GM04504 (cell line): ENCODE measurements around the gene GNA12.

Experiments used
- DNase-seq: peaks from one replicate; pipeline ENCODE4 v3.0.0-alpha.2; 2012; ENCODE audit warnings: low read depth

Gene GNA12

GRCh38 chr7:2844153-2845033 is at the start of gene GNA12:
Gene GNA12 (minus strand): TSS chr7:2844308. CDS start chr7:2844161, 147 bp downstream.
- DNase-seq = peak; percentile 97

GRCh38 chr7:2893411-2893861 is 49.3 kb upstream of the GNA12 start:
- DNase-seq = no peak

- no peak for DNase-seq
These were observed 48.4 kb upstream of the GNA12 start for GRCh38 chr7:2892549-2892948.

- no peak for DNase-seq
These were observed 43.7 kb upstream of the GNA12 start for GRCh38 chr7:2887816-2888215.

- DNase-seq = peak; percentile 28
These were observed 42.8 kb upstream of the GNA12 start for GRCh38 chr7:2886900-2887299.

- DNase-seq = no peak
These were observed 42.3 kb upstream of the GNA12 start for GRCh38 chr7:2886391-2886790.

GRCh38 chr7:2884161-2884560 is 40.1 kb upstream of the GNA12 start:
- no peak for DNase-seq

DNA sequence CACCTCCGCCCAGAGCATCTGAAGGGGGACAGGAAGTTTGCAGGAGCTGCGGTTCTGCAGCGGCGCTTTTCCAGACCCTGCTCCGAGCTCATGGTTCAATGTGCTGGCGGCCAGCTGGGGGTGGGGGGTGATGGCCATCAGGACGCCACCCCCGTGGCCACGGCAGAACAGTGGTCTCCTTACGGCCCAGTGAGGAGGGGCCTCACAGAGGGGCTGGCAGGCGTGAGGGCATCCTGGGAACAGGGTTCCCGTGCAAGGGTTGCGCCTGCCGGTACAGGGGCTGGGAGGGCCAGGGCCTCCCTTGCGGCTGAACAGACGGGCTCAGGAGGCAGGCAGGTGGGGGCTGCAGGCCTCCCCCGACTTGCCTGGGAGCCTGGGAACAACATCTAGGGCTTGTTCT is 39.0 kb upstream of the GNA12 start:
- no peak for DNase-seq

GRCh38 chr7:2882111-2882510 is 38.0 kb upstream of the GNA12 start:
- no peak for DNase-seq

GRCh38 chr7:2880874-2881533 is 36.9 kb upstream of the GNA12 start:
- no peak for DNase-seq

DNA sequence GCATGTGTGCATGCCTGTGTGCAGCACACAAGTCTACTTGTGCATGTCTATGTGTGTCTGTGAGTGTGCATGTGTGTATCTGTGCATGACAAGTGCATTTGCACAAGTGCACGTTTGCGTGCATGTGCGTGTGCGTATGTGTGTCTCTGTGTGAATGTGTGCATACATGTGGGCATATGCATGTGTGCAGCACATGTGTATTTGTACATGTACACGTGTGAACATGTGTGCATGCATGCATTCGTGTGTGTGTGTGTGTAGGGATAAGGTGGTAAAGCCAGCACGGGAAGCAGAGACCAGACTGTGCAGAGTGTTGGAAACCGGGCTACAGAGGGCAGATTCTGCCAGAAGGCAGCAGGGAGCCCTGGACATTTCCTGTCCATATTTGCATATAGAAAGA is 35.9 kb upstream of the GNA12 start:
- DNase-seq = no peak

GRCh38 chr7:2879354-2879753 is 35.2 kb upstream of the GNA12 start:
- no peak for DNase-seq

DNA sequence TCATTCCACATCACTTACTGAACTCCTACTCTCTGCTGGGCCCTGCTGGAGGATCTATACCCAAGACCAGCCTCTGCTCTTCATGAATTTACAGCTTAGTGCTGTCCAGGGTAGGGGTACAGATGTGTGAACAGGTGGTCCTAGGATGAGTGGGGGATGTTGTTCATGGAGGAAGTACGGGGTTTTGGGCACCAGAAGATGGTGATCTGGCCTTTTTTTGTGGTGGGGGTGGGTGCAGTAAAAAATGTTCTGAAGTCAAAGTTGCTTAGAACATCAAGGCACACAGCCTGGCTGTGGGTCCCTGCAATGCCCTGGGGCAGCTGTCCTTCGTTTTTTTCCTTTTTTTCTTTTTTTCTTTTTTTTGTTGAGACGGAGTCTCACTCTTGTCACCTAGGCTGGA is 34.2 kb upstream of the GNA12 start:
- DNase-seq = no peak

- no peak for DNase-seq
These were observed 32.1 kb upstream of the GNA12 start for GRCh38 chr7:2876031-2876731.

DNA sequence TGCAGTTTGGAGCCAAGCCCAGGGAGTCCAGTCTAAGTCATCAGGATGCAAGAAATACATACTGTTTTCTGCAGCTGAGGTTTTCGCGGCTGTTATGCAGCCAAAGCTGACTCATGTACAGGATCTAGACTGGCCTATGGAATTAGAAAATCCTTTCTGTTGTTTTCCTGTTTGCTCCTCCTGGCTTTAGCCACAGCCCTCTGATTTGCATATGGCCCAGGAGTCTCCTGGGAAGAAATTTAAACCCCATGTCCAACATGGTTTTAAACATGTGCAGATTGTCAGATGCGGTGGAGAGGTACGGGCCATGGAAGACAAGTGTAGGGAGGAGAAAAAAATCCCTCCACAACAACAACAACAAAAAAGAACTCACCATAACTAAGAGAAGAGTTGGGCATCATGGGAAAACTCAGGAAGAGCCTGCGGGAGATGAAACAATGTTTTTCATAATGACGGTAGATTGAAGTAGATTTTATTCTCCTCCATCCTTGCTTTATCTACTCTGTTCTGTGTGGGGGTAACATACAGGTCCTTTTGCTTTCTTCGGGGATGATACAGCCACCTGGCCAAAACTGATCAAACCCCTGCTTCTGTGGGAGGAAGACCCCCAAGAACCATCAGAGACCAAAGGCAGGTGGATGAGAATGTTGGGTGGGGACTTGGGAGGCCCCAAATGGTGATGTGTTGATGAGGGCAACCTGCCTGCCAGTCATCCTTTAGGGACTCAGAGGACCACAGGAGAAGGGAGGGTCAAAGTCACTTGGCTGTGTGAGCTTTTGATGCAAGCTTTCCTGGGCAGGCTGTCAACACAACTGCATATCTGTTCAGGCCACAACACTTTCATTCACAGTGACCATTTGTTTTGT is 29.8 kb upstream of the GNA12 start:
- DNase-seq = no peak

DNA sequence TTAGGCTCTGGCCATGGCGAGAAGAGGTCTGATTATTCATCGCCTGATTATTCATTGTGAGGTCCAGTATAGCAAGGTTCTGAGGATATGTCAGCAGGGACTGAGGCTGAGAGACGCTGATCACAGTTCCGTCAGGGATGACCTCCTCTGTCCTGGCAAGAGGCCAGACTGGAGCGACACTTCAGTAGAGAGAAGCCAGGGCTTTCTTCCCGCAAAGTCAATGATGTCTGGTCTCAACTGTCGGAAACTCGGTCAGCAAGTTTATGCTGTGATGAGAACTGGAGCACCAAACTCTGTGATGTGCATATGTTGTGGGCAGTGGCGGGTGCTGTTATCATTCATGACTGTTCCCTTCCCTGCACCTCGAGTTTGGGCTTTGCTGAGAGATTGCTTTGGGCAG is 29.0 kb upstream of the GNA12 start:
- DNase-seq = no peak

- DNase-seq = no peak
These were observed 28.3 kb upstream of the GNA12 start for GRCh38 chr7:2872296-2872874.

DNA sequence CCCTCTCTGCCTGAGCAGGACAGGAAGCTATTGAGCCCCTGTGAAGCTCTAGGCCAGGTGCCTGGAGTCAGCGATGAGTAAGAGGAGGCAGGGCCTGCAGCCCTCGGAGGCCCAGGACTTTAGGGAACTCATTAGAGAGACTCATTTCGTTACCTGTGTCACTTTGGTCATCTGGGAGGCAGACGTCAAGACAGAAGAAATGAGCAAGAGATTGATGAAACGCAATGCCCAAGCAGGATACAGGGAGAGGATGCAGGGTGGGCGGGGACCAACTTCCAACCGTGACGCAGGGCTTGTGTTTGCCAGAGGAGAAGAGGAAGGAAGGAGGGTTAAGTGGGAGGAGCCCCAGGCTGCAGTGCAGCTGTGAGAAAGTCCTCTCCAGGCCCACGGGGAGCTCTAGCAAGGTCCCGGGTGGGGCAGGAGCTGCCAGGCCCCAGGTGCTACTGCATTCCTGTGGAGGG is 26.4 kb upstream of the GNA12 start:
- no peak for DNase-seq

DNA sequence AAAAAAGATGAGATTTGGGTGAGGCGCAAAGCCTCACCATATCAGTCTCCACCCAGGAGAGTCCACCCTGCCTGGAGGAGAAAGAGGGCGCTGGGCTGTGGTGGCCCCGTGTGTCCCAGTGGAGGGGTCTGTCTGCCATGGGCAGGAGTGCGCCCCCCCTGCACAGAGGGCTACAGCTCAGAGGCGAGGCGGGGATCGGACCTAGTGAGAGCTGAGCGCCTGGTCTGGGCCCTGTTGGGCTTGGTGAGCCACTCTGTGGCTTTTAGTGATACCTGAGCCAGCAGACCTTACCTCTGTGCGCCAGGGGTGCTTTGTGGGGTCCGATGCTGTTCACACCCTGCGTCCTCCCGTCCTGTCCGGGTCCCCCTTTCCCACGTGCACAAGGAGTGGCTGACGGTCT is 25.9 kb upstream of the GNA12 start:
- no peak for DNase-seq

DNA sequence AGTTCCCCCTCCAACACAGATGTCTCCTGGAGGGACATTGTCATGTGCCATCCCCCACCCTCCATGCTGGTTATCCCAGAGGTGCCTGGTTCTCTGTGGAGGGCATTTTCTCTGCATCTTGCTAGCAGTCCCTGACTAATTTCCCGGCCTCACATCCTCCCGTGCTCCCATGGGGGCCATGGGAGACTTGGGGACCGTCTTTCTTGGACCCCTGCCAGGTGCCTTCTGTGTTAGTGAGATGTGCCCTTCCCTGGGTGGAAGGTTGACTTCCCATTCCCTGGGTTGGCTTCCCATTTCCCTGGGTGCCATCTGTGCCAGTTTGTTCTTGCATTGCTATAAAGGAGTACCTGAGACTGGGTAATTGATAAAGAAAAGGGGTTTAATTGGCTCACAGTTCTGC is 22.5 kb upstream of the GNA12 start:
- DNase-seq = no peak

GRCh38 chr7:2864999-2865670 is 21.0 kb upstream of the GNA12 start:
- no peak for DNase-seq
